Measurements from ENCODE around the gene NOX3. TPM values are rescaled to one million over a fixed set of nuclear protein-coding genes. Genes with fewer than 3 reads are reported as not detected.

The NOX3 gene
- total RNA-seq, 2 experiments from 2014 or later: not detected

DNA sequence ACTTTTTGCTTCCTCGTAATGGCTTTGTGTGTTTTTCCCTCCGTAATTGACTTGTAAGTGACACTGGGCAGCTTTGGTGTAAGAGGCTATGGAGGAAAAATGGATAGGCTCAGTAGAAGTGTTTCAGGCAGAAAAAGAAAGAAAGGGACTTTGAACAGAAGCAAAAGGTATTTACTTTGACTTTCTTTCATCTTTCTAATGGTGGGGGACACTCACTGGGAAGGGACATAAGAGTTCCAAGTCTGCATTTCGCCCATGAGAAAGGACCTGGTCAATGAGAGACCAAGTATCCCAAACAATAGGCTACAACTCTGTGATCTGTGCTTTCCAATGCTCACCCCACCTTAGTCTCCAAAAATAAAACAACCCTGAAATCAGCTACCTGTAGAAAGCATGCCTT is 41.6 kb downstream of the NOX3 start:
- H3K27me3 Mint-ChIP-seq: no peaks in the 10 kb centered on the region
- H3K27ac Mint-ChIP-seq: no peak overlapping the region
- DNase-seq (no peak), ATAC-seq (ENCODE audit: low read depth) (no peak)
- H3K36me3 Mint-ChIP-seq: no peaks in the 10 kb centered on the region
- peaks cover 1% of the 10 kb centered on the region for H3K9me3 Mint-ChIP-seq
- H3K4me3 Mint-ChIP-seq: no peak overlapping the region
- peaks cover 14% of the 10 kb centered on the region for H3K4me1 Mint-ChIP-seq
- POLR2A ChIA-PET: no interaction called here

DNA sequence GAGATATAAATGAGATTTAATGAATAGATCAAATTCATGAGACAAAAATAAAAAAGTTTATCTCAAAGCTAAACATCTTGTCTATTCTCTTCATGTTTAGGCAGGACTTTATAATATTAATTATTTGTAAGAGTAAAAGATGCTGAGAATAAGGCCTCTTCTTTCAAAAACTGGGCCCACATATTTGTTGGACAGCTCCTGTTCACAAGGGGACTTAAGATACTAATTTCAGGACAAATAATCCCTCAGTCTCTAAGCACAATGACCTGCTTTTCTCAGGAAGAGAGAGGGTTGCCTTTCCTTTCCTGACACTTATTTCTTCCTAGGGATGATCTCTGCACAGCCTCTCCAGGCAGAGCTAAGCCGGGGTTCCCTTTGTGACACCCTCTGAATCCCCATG is 43.3 kb downstream of the NOX3 start:
- peaks cover 1% of the 10 kb centered on the region for H3K9me3 Mint-ChIP-seq
- no peak overlapping the region for H3K27ac Mint-ChIP-seq
- ATAC-seq (ENCODE audit: low read depth) (no peak), DNase-seq (no peak)
- no peaks in the 10 kb centered on the region for H3K27me3 Mint-ChIP-seq
- peaks cover 1% of the 10 kb centered on the region for H3K36me3 Mint-ChIP-seq
- POLR2A ChIA-PET: no interaction called here
- H3K4me3 Mint-ChIP-seq: no peak overlapping the region
- H3K4me1 Mint-ChIP-seq: peaks cover 3% of the 10 kb centered on the region

DNA sequence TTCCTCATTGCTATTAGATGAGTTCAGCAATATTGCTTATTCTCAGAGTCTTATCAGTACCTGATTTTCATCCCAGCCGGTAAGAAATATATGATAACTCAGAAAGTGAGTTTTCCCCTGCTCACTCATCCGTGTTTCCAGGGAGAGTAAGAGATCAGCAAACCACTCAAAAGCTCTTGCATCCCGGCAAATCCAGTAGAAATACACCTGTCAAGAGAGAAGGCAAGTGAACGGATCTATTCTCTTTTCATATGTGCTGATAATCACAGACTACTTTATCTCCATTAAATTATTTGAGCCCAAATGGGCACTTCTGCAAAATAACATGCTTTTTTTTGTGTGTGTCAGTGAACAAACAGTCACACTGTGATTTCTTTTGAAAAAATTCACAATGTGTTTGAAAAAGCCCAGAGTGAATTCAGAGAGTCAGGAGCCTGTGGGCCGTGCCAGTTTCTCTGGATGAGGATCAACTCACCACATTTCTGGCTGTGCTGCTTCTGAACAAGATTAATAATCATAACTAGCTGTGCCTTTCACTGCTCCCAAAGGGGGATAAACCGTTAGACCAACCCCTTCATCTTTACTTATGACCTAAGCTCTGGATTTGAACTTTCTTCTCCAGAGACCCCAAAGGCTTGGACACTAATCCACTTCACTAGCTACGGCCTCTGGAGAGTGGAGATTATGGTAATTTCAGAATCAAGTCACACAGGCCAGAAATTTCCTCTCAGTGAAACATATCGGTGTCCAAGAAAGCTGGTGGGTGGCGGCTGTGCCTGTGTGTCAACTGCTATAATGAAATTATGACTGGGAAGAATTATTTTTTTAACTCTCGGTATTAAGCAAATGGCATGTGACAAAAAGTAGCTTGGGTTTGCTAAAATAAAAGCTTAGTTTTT is 44.2 kb downstream of the NOX3 start:
- no peak for DNase-seq
- ATAC-seq (ENCODE audit: low read depth): no peak
- Mint-ChIP-seq H3K4me3 (no peak overlapping the region), H3K27ac (no peak overlapping the region), H3K27me3 (no peaks in the 10 kb centered on the region), H3K9me3 (peaks cover 1% of the 10 kb centered on the region), H3K36me3 (peaks cover 1% of the 10 kb centered on the region), H3K4me1 (no peaks in the 10 kb centered on the region)
- POLR2A ChIA-PET: no interaction called here

DNA sequence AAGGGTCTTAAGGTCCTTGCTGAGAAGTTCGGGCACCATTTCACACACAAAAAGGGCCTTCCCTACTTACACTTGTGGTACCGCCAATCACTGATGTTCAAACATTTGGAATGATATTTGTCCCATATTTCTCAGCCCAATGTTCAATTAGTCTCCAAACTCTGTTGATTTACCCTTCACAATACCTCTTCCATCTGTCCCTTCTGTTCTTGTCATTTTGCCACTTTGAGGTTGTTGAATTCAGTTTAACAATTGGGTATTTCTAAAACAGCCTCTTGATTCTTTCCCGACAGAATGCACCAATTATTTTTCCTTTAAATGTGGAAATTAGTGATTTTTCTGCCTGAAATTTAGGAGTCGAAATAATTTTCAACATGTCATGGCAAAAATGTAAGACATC is 46.2 kb downstream of the NOX3 start:
- Mint-ChIP-seq H3K4me3 (no peak overlapping the region), H3K9me3 (peaks cover 1% of the 10 kb centered on the region), H3K27me3 (no peaks in the 10 kb centered on the region), H3K27ac (no peak overlapping the region), H3K36me3 (peaks cover 1% of the 10 kb centered on the region), H3K4me1 (no peaks in the 10 kb centered on the region)
- no peak for DNase-seq
- no peak for ATAC-seq (ENCODE audit: low read depth)
- POLR2A ChIA-PET: interaction anchor here (0.6 kb wide), 1 partner anchor 94 kb away, joined by 4 read pairs; no protein-coding TSS in a partner anchor

DNA sequence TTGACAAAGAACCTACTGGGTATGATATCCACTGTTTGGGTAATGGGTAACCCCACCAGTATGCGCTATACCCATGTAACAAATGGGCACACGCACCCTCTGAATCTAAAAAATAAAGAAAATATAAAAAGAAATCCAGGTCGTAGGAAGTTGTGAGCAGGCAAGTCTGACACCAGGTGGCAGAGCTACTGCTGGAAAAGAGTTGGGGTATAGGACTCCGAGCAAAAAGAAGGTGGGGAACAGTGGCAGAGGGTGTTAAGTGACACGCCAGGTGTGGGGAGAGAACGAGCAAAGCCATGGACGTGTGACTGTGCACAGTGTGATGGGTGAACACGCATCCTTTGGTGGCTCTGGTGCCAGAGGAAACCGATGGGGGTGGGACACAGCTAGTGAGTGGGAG is 46.7 kb downstream of the NOX3 start:
- Mint-ChIP-seq H3K36me3 (peaks cover 1% of the 10 kb centered on the region), H3K27ac (no peak overlapping the region), H3K27me3 (no peaks in the 10 kb centered on the region), H3K4me1 (no peaks in the 10 kb centered on the region), H3K4me3 (no peak overlapping the region), H3K9me3 (peaks cover 1% of the 10 kb centered on the region)
- DNase-seq (no peak), ATAC-seq (ENCODE audit: low read depth) (no peak)
- POLR2A ChIA-PET: no interaction called here

DNA sequence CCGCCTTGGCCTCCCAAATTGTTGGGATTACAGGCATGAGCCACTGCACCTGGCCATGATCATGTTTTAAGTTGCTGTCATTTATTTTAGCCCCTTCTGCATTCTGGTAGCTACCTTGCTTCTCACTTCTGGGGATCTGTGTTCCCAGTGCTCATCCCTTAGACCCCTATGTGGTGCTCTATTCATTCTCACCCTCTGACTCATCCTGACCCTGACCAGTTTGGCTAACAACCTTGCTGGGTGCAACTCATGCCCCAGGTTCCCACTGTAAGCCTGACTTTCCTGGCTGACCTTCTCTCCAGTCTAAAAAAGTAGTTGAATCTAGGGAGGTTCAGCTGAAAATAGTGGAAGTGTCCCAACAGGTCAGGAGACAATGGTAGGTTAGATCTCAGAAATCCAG is 47.4 kb downstream of the NOX3 start:
- peaks cover 1% of the 10 kb centered on the region for H3K9me3 Mint-ChIP-seq

DNA sequence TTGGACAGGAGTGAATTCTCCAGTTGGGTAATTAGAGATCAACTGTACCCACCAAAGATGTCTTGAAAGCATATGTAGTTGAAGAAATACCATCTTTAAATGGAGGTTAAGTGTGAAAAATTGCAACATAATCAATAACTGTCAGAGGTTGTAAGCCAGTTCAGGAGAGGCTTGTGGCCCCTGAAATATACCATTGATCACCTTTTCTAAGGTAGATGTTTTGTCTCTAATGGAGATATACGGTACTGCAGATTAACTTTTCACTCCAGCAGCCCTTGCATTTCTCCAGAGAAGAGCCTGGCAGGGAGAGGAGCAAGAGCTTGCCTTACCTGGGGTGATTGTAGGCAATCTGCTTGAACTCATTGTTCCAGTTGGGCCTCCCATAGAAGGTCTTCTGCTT is 48.8 kb downstream of the NOX3 start:
- Mint-ChIP-seq H3K4me3 (no peak overlapping the region), H3K4me1 (no peaks in the 10 kb centered on the region), H3K9me3 (no peaks in the 10 kb centered on the region), H3K36me3 (peaks cover 1% of the 10 kb centered on the region), H3K27me3 (no peaks in the 10 kb centered on the region), H3K27ac (no peak overlapping the region)
- POLR2A ChIA-PET: no interaction called here
- DNase-seq (no peak), ATAC-seq (ENCODE audit: low read depth) (no peak)

More for the DNA sequence above, 47.4 kb downstream of the NOX3 start:
- H3K36me3 Mint-ChIP-seq: peaks cover 1% of the 10 kb centered on the region
- no peaks in the 10 kb centered on the region for H3K27me3 Mint-ChIP-seq
- no peak overlapping the region for H3K4me3 Mint-ChIP-seq
- H3K4me1 Mint-ChIP-seq: no peaks in the 10 kb centered on the region
- DNase-seq (no peak), ATAC-seq (ENCODE audit: low read depth) (no peak)
- H3K27ac Mint-ChIP-seq: no peak overlapping the region
- POLR2A ChIA-PET: no interaction called here

DNA sequence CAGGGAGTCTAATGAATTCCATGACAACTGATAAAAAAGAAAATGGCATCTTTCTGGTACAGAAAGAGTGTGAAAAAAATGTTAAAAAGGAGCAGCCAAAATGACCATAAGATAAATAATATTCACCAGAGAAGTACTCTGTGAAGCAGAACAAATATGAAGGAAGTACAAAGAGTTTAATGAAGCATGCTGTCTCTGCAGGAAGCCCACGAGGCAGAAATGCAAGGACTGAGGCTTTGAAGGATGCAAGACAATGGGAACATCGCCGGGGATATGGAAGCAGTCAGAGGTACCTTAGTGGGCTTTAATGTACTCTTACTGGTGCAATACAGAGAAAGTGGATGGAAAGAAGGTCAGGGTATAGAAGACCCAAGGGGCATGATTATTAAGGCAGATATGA is 50.7 kb downstream of the NOX3 start:
- Mint-ChIP-seq H3K27ac (no peak overlapping the region), H3K4me3 (no peak overlapping the region), H3K27me3 (no peaks in the 10 kb centered on the region), H3K36me3 (peaks cover 1% of the 10 kb centered on the region), H3K9me3 (no peaks in the 10 kb centered on the region), H3K4me1 (no peaks in the 10 kb centered on the region)
- DNase-seq (no peak), ATAC-seq (ENCODE audit: low read depth) (no peak)
- POLR2A ChIA-PET: no interaction called here

DNA sequence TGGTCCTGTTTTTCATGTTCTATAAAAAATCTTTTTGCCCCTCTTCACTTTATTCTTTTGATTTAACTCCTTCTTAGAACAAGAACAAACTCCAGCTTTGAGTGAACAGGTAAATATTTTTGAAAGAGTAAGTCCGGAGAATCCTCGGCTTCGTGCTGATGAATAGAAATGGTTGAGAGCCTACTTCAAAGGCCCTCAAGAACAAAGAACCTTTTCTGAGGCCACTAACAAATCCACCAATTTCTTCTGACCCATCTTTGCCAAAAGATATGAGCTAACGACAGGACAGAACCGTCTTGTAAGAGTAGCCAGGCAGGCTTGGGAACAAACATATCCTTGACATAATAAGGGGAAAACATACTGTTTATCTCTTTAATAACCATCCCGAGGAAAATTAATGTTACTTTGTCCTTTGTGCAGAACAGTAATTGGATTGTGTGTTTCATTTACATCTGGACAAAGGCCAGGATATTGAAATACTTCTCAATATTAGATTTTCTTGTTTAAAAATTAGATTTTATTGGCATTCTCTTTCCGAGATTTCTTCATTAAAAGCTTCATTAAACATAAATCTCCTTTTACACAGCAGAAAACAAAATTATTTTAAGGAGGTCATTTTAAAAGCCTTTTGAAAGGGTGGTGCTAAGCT is 52.9 kb downstream of the NOX3 start:
- Mint-ChIP-seq H3K36me3 (no peaks in the 10 kb centered on the region), H3K4me3 (no peak overlapping the region), H3K27me3 (no peaks in the 10 kb centered on the region), H3K9me3 (no peaks in the 10 kb centered on the region), H3K4me1 (no peaks in the 10 kb centered on the region), H3K27ac (no peak overlapping the region)
- ATAC-seq (ENCODE audit: low read depth) (no peak), DNase-seq (no peak)
- POLR2A ChIA-PET: no interaction called here

DNA sequence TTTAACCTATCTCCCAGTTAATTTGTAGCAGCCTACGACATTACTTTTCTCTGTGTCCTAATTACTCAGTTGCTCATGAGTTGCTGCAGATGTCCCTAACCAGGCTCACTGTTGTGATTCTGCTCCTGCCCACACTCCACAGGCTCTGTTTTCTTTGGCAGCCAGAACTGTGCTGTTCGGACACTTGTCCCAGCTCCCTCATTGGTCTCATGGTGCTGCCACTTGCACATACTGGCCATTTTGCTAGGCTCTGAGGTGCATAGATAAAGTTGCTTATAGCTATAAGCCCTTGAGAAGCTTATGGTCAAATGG is 55.0 kb downstream of the NOX3 start:
- no peaks in the 10 kb centered on the region for H3K9me3 Mint-ChIP-seq
- ATAC-seq (ENCODE audit: low read depth): no peak
- H3K4me1 Mint-ChIP-seq: no peaks in the 10 kb centered on the region
- DNase-seq: no peak
- no peaks in the 10 kb centered on the region for H3K36me3 Mint-ChIP-seq
- POLR2A ChIA-PET: no interaction called here
- H3K4me3 Mint-ChIP-seq: no peak overlapping the region
- no peak overlapping the region for H3K27ac Mint-ChIP-seq
- no peaks in the 10 kb centered on the region for H3K27me3 Mint-ChIP-seq

DNA sequence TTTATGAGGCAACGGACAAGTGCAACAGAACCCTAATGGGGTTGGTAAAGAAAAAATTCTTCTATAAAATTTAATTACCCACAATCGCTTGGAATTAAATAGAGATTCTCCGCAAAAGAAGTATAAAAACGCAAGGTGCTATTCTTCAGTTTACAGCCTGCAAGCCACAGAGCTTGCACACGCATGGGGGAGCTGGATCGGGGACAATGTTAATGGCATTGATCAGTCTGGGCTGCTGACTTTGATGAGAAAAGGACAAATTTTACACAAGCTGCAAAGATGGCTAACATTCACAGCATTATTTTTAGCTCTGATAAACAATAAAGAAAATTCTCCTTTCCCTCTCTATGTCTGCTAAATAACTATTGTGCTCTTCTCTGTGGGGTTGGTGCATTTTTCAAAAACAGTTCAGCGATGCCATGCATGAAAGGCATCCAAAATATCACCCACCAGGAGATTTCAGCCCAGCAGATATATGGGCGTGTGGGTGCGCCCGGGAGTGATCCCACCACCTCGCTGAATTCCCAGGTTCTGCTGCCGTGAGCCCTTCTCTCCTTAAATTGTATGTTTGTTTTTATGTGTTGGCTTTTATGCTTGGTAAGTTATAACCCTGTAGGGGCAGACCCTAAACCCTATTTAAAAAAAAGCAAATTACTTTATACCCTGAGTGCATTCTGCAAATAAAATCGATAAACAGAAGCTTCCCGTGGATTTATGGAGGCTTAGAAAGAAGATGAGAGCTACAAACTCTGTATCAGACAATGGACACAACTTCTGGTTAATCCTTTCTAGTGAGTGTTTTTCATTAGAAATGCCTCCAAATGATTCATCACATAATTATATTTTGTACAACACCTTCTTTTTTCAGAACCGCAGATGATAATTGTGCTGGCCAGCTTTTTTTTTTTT is 55.6 kb downstream of the NOX3 start:
- Mint-ChIP-seq H3K4me3 (no peak overlapping the region), H3K36me3 (no peaks in the 10 kb centered on the region), H3K4me1 (no peaks in the 10 kb centered on the region), H3K27me3 (no peaks in the 10 kb centered on the region), H3K27ac (no peak overlapping the region), H3K9me3 (no peaks in the 10 kb centered on the region)
- DNase-seq (no peak), ATAC-seq (ENCODE audit: low read depth) (no peak)
- POLR2A ChIA-PET: no interaction called here

DNA sequence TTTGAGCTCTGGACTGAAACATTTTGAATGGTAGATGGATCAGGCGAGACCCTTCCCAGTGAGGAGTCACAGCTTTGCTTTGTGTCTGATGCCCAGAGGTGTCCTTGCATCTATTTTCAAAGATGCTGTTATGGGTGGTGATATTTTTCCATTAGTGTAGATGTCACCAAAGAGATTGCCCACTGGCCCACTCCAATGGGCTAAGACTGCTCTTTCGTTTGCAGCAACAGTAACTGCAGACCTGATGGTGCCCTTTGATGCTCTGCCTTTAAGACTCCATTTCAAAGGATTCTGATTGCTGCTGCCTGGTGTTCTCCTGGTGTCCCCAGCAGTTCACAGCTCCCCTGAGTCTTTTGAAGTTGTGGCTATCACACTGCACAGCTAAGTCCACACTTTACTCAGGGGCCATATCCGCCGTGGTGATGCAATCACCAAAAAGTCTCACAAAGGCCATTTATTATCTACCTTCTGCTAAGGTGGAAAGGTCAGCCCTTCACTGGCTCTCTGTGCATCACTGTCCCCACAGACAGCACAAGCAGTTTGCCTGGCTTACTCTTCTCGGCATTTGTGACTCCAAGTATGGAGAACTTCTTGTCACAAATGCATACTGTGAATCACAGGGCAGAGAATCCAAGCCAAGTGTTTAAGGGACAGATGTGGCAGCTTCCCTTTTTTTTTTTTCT is 56.4 kb downstream of the NOX3 start:
- ATAC-seq (ENCODE audit: low read depth): no peak
- no peak for DNase-seq
- H3K4me3 Mint-ChIP-seq: no peak overlapping the region
- H3K9me3 Mint-ChIP-seq: no peaks in the 10 kb centered on the region
- no peak overlapping the region for H3K27ac Mint-ChIP-seq
- POLR2A ChIA-PET: no interaction called here
- H3K36me3 Mint-ChIP-seq: no peaks in the 10 kb centered on the region
- H3K27me3 Mint-ChIP-seq: peaks cover under 1% of the 10 kb centered on the region
- H3K4me1 Mint-ChIP-seq: no peaks in the 10 kb centered on the region

DNA sequence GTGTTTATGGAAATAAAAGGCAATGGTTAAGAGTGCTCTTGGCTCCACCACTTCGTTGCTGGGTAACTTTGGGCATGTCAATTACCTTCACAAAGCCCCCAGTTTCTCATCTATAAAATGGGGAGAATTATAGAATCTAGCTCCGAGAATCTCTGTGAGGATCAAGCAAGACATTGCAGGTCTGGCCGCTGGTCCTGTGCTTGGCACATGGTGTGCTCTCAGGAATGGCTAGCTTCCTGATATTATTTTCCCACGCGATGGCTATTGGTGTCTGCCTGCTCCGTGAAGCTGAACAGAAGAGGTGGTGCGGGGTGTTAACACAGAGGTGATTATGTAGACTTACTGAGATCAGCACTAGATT is 57.0 kb downstream of the NOX3 start:
- no peak overlapping the region for H3K27ac Mint-ChIP-seq
- no peaks in the 10 kb centered on the region for H3K36me3 Mint-ChIP-seq
- H3K4me3 Mint-ChIP-seq: no peak overlapping the region
- H3K9me3 Mint-ChIP-seq: no peaks in the 10 kb centered on the region
- H3K27me3 Mint-ChIP-seq: peaks cover 2% of the 10 kb centered on the region
- no peak for DNase-seq
- ATAC-seq (ENCODE audit: low read depth): no peak
- no peaks in the 10 kb centered on the region for H3K4me1 Mint-ChIP-seq
- POLR2A ChIA-PET: no interaction called here

Data from activated naive CD8-positive, alpha-beta T cell treated with anti-CD3 and anti-CD28 coated beads, Interleukin-2, amount 10 ng/mL, durations not matched to agents 7 days and 5 days (primary cell).